Sigmoid colon (tissue), 4 donors: ENCODE results near the gene WDR6.

Experiments used
- EP300 ChIP-seq, 4 donors: sonication (generic); formaldehyde crosslinking; IDR thresholded peaks; one replicate each; pipeline ENCODE4 v1.6.1; 2017; ENCODE audit warnings: antibody characterized with exemption in 4 of 4
- POLR2A ChIP-seq, 2 donors: fragments of 450-650 bp; IDR thresholded peaks; one replicate each; pipeline ENCODE4 v1.6.1; 2016; ENCODE audit warnings: antibody characterized with exemption in 2 of 2, mild to moderate bottlenecking in 2 of 2, moderate library complexity in 2 of 2
- POLR2AphosphoS5 ChIP-seq, 4 donors: sonication (generic); formaldehyde crosslinking; IDR thresholded peaks; one replicate each; pipeline ENCODE4 v1.6.1; 2017; ENCODE audit warnings: antibody characterized with exemption in 4 of 4
- TF ChIP-seq, protein P1 (sequence below), 4 experiments: fragments of 450-650 bp in 3 of 4; fragments of 200-600 bp in 1 of 4; IDR thresholded peaks; one replicate each; pipeline ENCODE4 v1.5.1; 2016 to 2019; ENCODE audit warnings: antibody characterized with exemption in 4 of 4, mild to moderate bottlenecking in 3 of 4, moderate library complexity in 2 of 4

DNA sequence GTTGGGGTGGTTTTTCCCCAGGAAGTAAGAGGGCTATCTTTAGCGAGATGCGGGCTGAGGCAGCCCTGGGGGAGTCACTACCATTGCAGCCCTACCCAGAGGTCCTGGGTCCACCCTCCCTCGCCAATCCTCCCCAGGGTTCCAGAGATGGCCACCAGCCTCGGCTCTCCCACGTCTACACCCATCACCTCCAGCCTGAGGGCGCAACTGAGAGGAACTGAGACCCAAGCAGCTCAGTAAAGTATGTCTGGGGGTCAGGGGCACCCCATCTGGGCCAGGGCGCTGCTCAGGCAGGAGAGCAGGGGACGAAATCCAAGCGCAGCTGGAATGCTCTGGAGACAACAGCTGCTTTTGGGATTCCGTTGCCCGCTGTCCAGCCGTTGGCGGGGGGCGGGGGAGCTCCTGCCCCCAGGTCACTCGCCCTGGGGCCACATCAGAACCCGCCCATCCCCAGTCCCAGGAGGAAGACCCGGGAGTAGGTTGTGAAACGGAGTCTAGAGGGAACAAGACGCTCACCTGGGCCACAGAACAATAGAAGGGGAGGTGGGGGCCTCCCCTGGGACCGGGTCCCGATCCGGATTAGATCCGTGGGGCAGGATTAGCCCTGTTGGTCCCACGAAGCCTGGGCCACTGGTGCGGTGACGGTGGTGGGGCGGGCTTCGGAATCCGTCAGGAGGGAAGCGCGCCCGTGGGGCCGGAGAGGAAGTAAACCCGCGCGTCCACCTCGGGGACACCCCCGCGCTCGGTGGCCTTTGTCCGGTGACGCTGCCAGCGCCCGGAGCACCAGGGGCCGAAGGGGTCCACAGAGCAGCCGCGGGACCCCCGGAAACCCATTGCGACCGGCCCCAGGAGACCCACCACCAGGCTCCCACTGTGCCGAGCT, 13.4 kb downstream of the WDR6 start:
- no peak for TF ChIP-seq POLR2A (IDR thresholded peaks at IDR 0.05)
- TF ChIP-seq, protein P1, sequence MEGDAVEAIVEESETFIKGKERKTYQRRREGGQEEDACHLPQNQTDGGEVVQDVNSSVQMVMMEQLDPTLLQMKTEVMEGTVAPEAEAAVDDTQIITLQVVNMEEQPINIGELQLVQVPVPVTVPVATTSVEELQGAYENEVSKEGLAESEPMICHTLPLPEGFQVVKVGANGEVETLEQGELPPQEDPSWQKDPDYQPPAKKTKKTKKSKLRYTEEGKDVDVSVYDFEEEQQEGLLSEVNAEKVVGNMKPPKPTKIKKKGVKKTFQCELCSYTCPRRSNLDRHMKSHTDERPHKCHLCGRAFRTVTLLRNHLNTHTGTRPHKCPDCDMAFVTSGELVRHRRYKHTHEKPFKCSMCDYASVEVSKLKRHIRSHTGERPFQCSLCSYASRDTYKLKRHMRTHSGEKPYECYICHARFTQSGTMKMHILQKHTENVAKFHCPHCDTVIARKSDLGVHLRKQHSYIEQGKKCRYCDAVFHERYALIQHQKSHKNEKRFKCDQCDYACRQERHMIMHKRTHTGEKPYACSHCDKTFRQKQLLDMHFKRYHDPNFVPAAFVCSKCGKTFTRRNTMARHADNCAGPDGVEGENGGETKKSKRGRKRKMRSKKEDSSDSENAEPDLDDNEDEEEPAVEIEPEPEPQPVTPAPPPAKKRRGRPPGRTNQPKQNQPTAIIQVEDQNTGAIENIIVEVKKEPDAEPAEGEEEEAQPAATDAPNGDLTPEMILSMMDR (IDR thresholded peaks at IDR 0.05) = no peak
- no peak for TF ChIP-seq POLR2AphosphoS5 (IDR thresholded peaks at IDR 0.05)
- no peak for TF ChIP-seq EP300 (IDR thresholded peaks at IDR 0.05)
